OCI-LY1 (cell line): ENCODE data around the gene MRPS11.

Source experiments
- H2AFZ ChIP-seq: fragments of 200-600 bp; sonication (generic), shearing (Covaris generic); 2 replicates; pipeline ENCODE4 v1.6.0; 2014; ENCODE audit warnings: antibody characterized with exemption, mild to moderate bottlenecking, low read length
- H3F3A ChIP-seq: fragments of 200-600 bp; sonication (generic), shearing (Covaris generic); 2 replicates; pipeline ENCODE4 v1.6.0; 2014; ENCODE audit warnings: mild to moderate bottlenecking, antibody characterized with exemption, low read length, moderate library complexity; ENCODE audit not compliant: insufficient read depth
- H3K27ac ChIP-seq: fragments of 200-600 bp; sonication (generic); 2 replicates; pipeline ENCODE4 v1.5.1; 2014; ENCODE audit warnings: low read length, mixed run types, mild to moderate bottlenecking, low read depth; ENCODE audit not compliant: poor library complexity, severe bottlenecking
- H3K27me3 ChIP-seq: fragments of 200-600 bp; sonication (generic); 2 replicates; pipeline ENCODE4 v1.6.0; 2014; ENCODE audit warnings: antibody characterized with exemption, mild to moderate bottlenecking, low read length, moderate library complexity; ENCODE audit not compliant: insufficient read depth
- H3K36me3 ChIP-seq: fragments of 200-600 bp; sonication (generic); 2 replicates; pipeline ENCODE4 v1.6.1; 2014; ENCODE audit warnings: mild to moderate bottlenecking, antibody characterized with exemption, low read length, moderate library complexity, mixed read lengths; ENCODE audit not compliant: insufficient read depth
- H3K4me1 ChIP-seq: fragments of 200-600 bp; sonication (generic); 2 replicates; pipeline ENCODE4 v1.5.1; 2014; ENCODE audit warnings: mild to moderate bottlenecking, low read length, moderate library complexity; ENCODE audit not compliant: insufficient read depth, severe bottlenecking
- H3K4me2 ChIP-seq: fragments of 200-600 bp; sonication (generic), shearing (Covaris generic); 2 replicates; pipeline ENCODE4 v1.6.1; 2014; ENCODE audit warnings: low read length
- H3K4me3 ChIP-seq: fragments of 200-600 bp; sonication (generic); 2 replicates; pipeline ENCODE4 v1.5.1; 2014; ENCODE audit warnings: low read length, low read depth, mild to moderate bottlenecking, mixed read lengths; ENCODE audit not compliant: poor library complexity, severe bottlenecking
- H3K79me2 ChIP-seq: fragments of 200-600 bp; shearing (Covaris generic); 2 replicates; pipeline ENCODE4 v1.6.1; 2016; ENCODE audit warnings: mixed run types, low read length, mixed read lengths; ENCODE audit not compliant: insufficient read depth
- H3K9ac ChIP-seq: fragments of 200-600 bp; sonication (generic), shearing (Covaris generic); 2 replicates; pipeline ENCODE4 v1.6.1; 2014; ENCODE audit warnings: mild to moderate bottlenecking, low read length, mixed read lengths
- H3K9me2 ChIP-seq: fragments of 200-600 bp; sonication (generic), shearing (Covaris generic); 2 replicates; pipeline ENCODE4 v1.6.1; 2014; ENCODE audit warnings: low read depth, mild to moderate bottlenecking, low read length, mixed read lengths
- H3K9me3 ChIP-seq: fragments of 200-600 bp; shearing (Covaris generic); 2 replicates; pipeline ENCODE4 v1.6.1; 2014; ENCODE audit warnings: low read length, mixed read lengths
- H4K20me1 ChIP-seq: fragments of 200-600 bp; sonication (generic), shearing (Covaris generic); 2 replicates; pipeline ENCODE4 v1.6.0; 2016; ENCODE audit warnings: mild to moderate bottlenecking, low read length; ENCODE audit not compliant: insufficient read depth
- CTCF ChIP-seq: fragments of 200-600 bp; sonication (generic), shearing (Covaris generic); IDR thresholded peaks from 2 replicates; pipeline ENCODE4 v1.5.1; 2017; ENCODE audit warnings: mild to moderate bottlenecking, antibody characterized with exemption, low read length, moderate library complexity, mixed read lengths
- EZH2 ChIP-seq: fragments of 200-600 bp; sonication (generic), shearing (Covaris generic); IDR thresholded peaks from 2 replicates; pipeline ENCODE4 v1.8.0; 2017; ENCODE audit warnings: borderline replicate concordance, mixed run types, mild to moderate bottlenecking, antibody characterized with exemption, low read length, moderate library complexity, mixed read lengths

Gene MRPS11

GRCh38 chr15:88426304-88426703 is 41.2 kb upstream of the MRPS11 start:
- TF ChIP-seq CTCF (no peak), EZH2 (no peak)
- no peak overlapping the region for H3K4me2 ChIP-seq
- H3K27me3 ChIP-seq, result 0 out of 2 replicates have a peak, but pooled peaks cover 3% of the 10 kb centered on the region
- no peaks in the 10 kb centered on the region for H3K4me1 ChIP-seq
- no peaks in the 10 kb centered on the region for H4K20me1 ChIP-seq
- H3K9me2 ChIP-seq, result no peaks in the 10 kb centered on the region
- H3K9ac ChIP-seq, result no peak overlapping the region
- H3K9me3 ChIP-seq, result no peaks in the 10 kb centered on the region
- no peak overlapping the region for H3K4me3 ChIP-seq
- H3K27ac ChIP-seq, result no peak overlapping the region
- H3F3A ChIP-seq, result no peaks in the 10 kb centered on the region
- no peak overlapping the region for H2AFZ ChIP-seq
- H3K36me3 ChIP-seq, result no peaks in the 10 kb centered on the region
- H3K79me2 ChIP-seq, result no peaks in the 10 kb centered on the region

- H4K20me1 ChIP-seq, result no peaks in the 10 kb centered on the region
- no peaks in the 10 kb centered on the region for H3K79me2 ChIP-seq
- H3K9me3 ChIP-seq, result no peaks in the 10 kb centered on the region
- H3K27ac ChIP-seq, result no peak overlapping the region
- TF ChIP-seq EZH2 (no peak), CTCF (no peak)
- no peak overlapping the region for H3K4me3 ChIP-seq
- no peak overlapping the region for H2AFZ ChIP-seq
- H3K27me3 ChIP-seq, result no peaks in the 10 kb centered on the region
- no peaks in the 10 kb centered on the region for H3K9me2 ChIP-seq
- no peaks in the 10 kb centered on the region for H3F3A ChIP-seq
- H3K36me3 ChIP-seq, result no peaks in the 10 kb centered on the region
- no peak overlapping the region for H3K9ac ChIP-seq
- no peak overlapping the region for H3K4me2 ChIP-seq
- no peaks in the 10 kb centered on the region for H3K4me1 ChIP-seq
These were observed 39.5 kb upstream of the MRPS11 start for GRCh38 chr15:88428053-88428452.

- Histone ChIP-seq H3K9me3 (no peaks in the 10 kb centered on the region), H3K4me3 (no peak overlapping the region), H3K27ac (no peak overlapping the region), H3K79me2 (no peaks in the 10 kb centered on the region), H3K27me3 (no peaks in the 10 kb centered on the region), H3K9me2 (no peaks in the 10 kb centered on the region), H2AFZ (no peak overlapping the region), H3K9ac (no peak overlapping the region), H3K4me1 (no peaks in the 10 kb centered on the region), H4K20me1 (no peaks in the 10 kb centered on the region), H3K36me3 (no peaks in the 10 kb centered on the region), H3K4me2 (no peak overlapping the region), H3F3A (no peaks in the 10 kb centered on the region)
- TF ChIP-seq EZH2 (no peak), CTCF (no peak)
These were observed 38.5 kb upstream of the MRPS11 start for GRCh38 chr15:88428805-88429605.
